Measurements from ENCODE around the gene ENPP6.

The ENPP6 gene

GRCh38 chr4:184136525-184136924 is 81.1 kb downstream of the ENPP6 start:
- Histone ChIP-seq H3K79me2 (ENCODE audit: insufficient read depth, low read length) (no peaks in the 10 kb centered on the region), H3K27me3 (ENCODE audit: low read length) (no peaks in the 10 kb centered on the region), H3K9me2 (replicated peaks; ENCODE audit: insufficient read depth, low read length) (no peaks in the 10 kb centered on the region), H3F3A (ENCODE audit: insufficient read depth) (no peaks in the 10 kb centered on the region), H3K9me3 (ENCODE audit: insufficient read depth, low read length) (0 out of 2 replicates have a peak, but pooled peaks cover 4% of the 10 kb centered on the region), H4K20me1 (ENCODE audit: low read depth, low read length) (no peaks in the 10 kb centered on the region), H3K27ac (ENCODE audit: low read depth, low read length) (no peak overlapping the region), H3K9ac (ENCODE audit: low read length) (no peak overlapping the region), H3K4me3 (ENCODE audit: insufficient read depth, low read length, poor library complexity, severe bottlenecking) (no peak overlapping the region), H2AFZ (ENCODE audit: low read depth, low read length, severe bottlenecking) (no peak overlapping the region), H3K4me2 (ENCODE audit: low read depth, low read length, poor library complexity, severe bottlenecking) (no peak overlapping the region), H3K36me3 (ENCODE audit: low read length) (no peaks in the 10 kb centered on the region)
- no peak for TF ChIP-seq CTCF (IDR thresholded peaks at IDR 0.05; ENCODE audit: insufficient read depth, low read length, poor library complexity, severe bottlenecking)
- TF ChIP-seq EZH2phosphoT487 (conservative IDR thresholded peaks at IDR 0.05; ENCODE audit: low read length) = no peak

GRCh38 chr4:184126800-184127199 is 90.9 kb downstream of the ENPP6 start:
- Histone ChIP-seq H3K79me2 (ENCODE audit: insufficient read depth, low read length) (no peaks in the 10 kb centered on the region), H3K4me3 (ENCODE audit: insufficient read depth, low read length, poor library complexity, severe bottlenecking) (no peak overlapping the region), H3K27ac (ENCODE audit: low read depth, low read length) (no peak overlapping the region), H2AFZ (ENCODE audit: low read depth, low read length, severe bottlenecking) (no peak overlapping the region), H3K9me3 (ENCODE audit: insufficient read depth, low read length) (no peaks in the 10 kb centered on the region), H3K9me2 (replicated peaks; ENCODE audit: insufficient read depth, low read length) (no peaks in the 10 kb centered on the region), H3K9ac (ENCODE audit: low read length) (no peak overlapping the region), H3F3A (ENCODE audit: insufficient read depth) (no peaks in the 10 kb centered on the region), H3K36me3 (ENCODE audit: low read length) (no peaks in the 10 kb centered on the region), H3K27me3 (ENCODE audit: low read length) (no peaks in the 10 kb centered on the region), H3K4me2 (ENCODE audit: low read depth, low read length, poor library complexity, severe bottlenecking) (no peak overlapping the region), H4K20me1 (ENCODE audit: low read depth, low read length) (no peaks in the 10 kb centered on the region)
- TF ChIP-seq CTCF (IDR thresholded peaks at IDR 0.05; ENCODE audit: insufficient read depth, low read length, poor library complexity, severe bottlenecking) (no peak), EZH2phosphoT487 (conservative IDR thresholded peaks at IDR 0.05; ENCODE audit: low read length) (no peak)

GRCh38 chr4:184122631-184123408 is 94.9 kb downstream of the ENPP6 start:
- Histone ChIP-seq H3K27ac (ENCODE audit: low read depth, low read length) (no peak overlapping the region), H3K9me3 (ENCODE audit: insufficient read depth, low read length) (no peaks in the 10 kb centered on the region), H3K4me3 (ENCODE audit: insufficient read depth, low read length, poor library complexity, severe bottlenecking) (no peak overlapping the region), H2AFZ (ENCODE audit: low read depth, low read length, severe bottlenecking) (no peak overlapping the region), H3K36me3 (ENCODE audit: low read length) (no peaks in the 10 kb centered on the region), H3K4me2 (ENCODE audit: low read depth, low read length, poor library complexity, severe bottlenecking) (no peak overlapping the region), H3F3A (ENCODE audit: insufficient read depth) (no peaks in the 10 kb centered on the region), H4K20me1 (ENCODE audit: low read depth, low read length) (no peaks in the 10 kb centered on the region), H3K79me2 (ENCODE audit: insufficient read depth, low read length) (no peaks in the 10 kb centered on the region), H3K27me3 (ENCODE audit: low read length) (no peaks in the 10 kb centered on the region), H3K9ac (ENCODE audit: low read length) (no peak overlapping the region), H3K9me2 (replicated peaks; ENCODE audit: insufficient read depth, low read length) (no peaks in the 10 kb centered on the region)
- no peak for TF ChIP-seq CTCF (IDR thresholded peaks at IDR 0.05; ENCODE audit: insufficient read depth, low read length, poor library complexity, severe bottlenecking)
- TF ChIP-seq EZH2phosphoT487 (conservative IDR thresholded peaks at IDR 0.05; ENCODE audit: low read length) = no peak
